SJSA1 (cell line): Measurements from ENCODE around the gene CENPP. TPM values are rescaled to one million over a fixed set of nuclear protein-coding genes. Genes with fewer than 3 reads are reported as not detected.

ENCODE experiments used
- DNase-seq, 2 experiments: peaks; one replicate each; pipeline ENCODE4 v3.0.0-alpha.2; 2015 to 2020; ENCODE audit warnings: low spot score in 2 of 2, low read depth in 1 of 2
- H3K27ac ChIP-seq: fragments of 250-450 bp; sonication (Bioruptor Pico); 2 replicates; pipeline ENCODE4 v1.5.1; 2020; ENCODE audit warnings: mild to moderate bottlenecking, moderate library complexity
- H3K27me3 ChIP-seq: fragments of 250-450 bp; sonication (Bioruptor Pico); replicated peaks from 2 replicates; pipeline ENCODE4 v1.5.1; 2020; ENCODE audit warnings: mild to moderate bottlenecking, moderate library complexity
- H3K36me3 ChIP-seq: fragments of 250-450 bp; sonication (Bioruptor Pico); 2 replicates; pipeline ENCODE4 v1.5.1; 2020; ENCODE audit warnings: mild to moderate bottlenecking
- H3K4me1 ChIP-seq: fragments of 250-450 bp; sonication (Bioruptor Pico); replicated peaks from 2 replicates; pipeline ENCODE4 v1.6.1; 2021; ENCODE audit warnings: mild to moderate bottlenecking
- H3K4me3 ChIP-seq: fragments of 250-450 bp; sonication (Bioruptor Pico); 2 replicates; pipeline ENCODE4 v1.5.1; 2020; ENCODE audit warnings: mild to moderate bottlenecking
- H3K9me3 ChIP-seq: fragments of 250-450 bp; sonication (Bioruptor Pico); replicated peaks from 2 replicates; pipeline ENCODE4 v1.5.1; 2020; ENCODE audit warnings: mild to moderate bottlenecking
- total RNA-seq: library from RNA; depleted of rRNA; stranded (reverse); fragments of >200 nt; shearing (Covaris generic); gene quantifications from 2 replicates; pipeline ENCODE4 v1.2.3, GENCODE V29; 2014

CENPP gene
- total RNA-seq, 1 experiment from 2014 or later = 11.0 TPM

DNA sequence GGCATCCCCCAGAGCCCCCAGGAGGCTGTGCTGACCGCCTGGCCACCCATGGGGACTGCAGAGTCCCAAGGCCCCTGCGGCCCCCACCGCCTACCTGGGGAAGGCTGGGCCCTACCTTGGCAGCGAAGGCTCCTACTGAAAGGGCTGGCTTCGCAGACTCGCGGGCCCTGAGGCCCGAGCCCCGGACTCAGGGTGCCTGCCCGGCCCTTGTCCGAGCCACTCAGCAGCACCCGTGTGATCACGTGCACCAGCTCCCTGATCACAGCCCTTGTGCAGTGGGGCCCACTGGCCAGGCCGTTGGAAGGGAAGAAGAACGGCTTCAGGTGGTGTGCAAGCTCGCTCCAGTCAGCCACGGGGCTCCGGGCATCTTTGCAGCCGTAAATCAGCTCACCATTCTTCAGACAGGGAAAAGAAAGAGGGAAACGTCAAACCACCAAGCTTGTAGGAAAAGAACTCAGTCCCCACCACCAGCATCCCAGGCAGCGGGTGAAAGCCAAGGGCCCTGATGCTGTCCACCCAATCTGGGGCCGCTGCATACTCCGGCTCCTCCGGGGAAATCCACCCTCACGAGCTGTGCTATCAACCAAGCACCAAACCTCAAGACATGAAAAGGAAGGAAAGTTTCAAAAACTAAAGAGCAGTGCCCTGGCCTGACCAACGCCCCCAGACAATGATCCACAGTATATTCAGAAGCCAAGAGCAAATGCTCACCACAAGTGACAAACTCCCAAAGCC, 312.3 kb downstream of the CENPP start:
- H3K27me3 ChIP-seq = no peaks in the 10 kb centered on the region
- H3K27ac ChIP-seq = no peak overlapping the region
- no peaks in the 10 kb centered on the region for H3K9me3 ChIP-seq
- H3K4me3 ChIP-seq = no peak overlapping the region
- H3K36me3 ChIP-seq = peaks cover 76% of the 10 kb centered on the region
- no peak for DNase-seq
- H3K4me1 ChIP-seq = no peaks in the 10 kb centered on the region

- Histone ChIP-seq H3K4me1 (no peaks in the 10 kb centered on the region), H3K4me3 (no peak overlapping the region), H3K9me3 (no peaks in the 10 kb centered on the region), H3K36me3 (peaks cover 76% of the 10 kb centered on the region), H3K27ac (no peak overlapping the region), H3K27me3 (no peaks in the 10 kb centered on the region)
- no peak for DNase-seq
Observed at GRCh38 chr9:92638621-92639101, 312.9 kb downstream of the CENPP start.

- no peak overlapping the region for H3K27ac ChIP-seq
- no peaks in the 10 kb centered on the region for H3K27me3 ChIP-seq
- peaks cover 76% of the 10 kb centered on the region for H3K36me3 ChIP-seq
- H3K4me3 ChIP-seq = no peak overlapping the region
- no peak for DNase-seq
- no peaks in the 10 kb centered on the region for H3K9me3 ChIP-seq
- H3K4me1 ChIP-seq = no peaks in the 10 kb centered on the region
Observed at GRCh38 chr9:92639124-92639523, 313.4 kb downstream of the CENPP start.

- Histone ChIP-seq H3K9me3 (no peaks in the 10 kb centered on the region), H3K27me3 (no peaks in the 10 kb centered on the region), H3K27ac (no peak overlapping the region), H3K4me1 (no peaks in the 10 kb centered on the region), H3K36me3 (peaks cover 74% of the 10 kb centered on the region), H3K4me3 (no peak overlapping the region)
- DNase-seq = no peak
Observed at GRCh38 chr9:92639791-92640271, 314.1 kb downstream of the CENPP start.

GRCh38 chr9:92640398-92641091, 314.8 kb downstream of the CENPP start:
- H3K27ac ChIP-seq = no peak overlapping the region
- peaks cover 72% of the 10 kb centered on the region for H3K36me3 ChIP-seq
- H3K9me3 ChIP-seq = no peaks in the 10 kb centered on the region
- no peaks in the 10 kb centered on the region for H3K4me1 ChIP-seq
- H3K27me3 ChIP-seq = no peaks in the 10 kb centered on the region
- DNase-seq = no peak
- no peak overlapping the region for H3K4me3 ChIP-seq

DNA sequence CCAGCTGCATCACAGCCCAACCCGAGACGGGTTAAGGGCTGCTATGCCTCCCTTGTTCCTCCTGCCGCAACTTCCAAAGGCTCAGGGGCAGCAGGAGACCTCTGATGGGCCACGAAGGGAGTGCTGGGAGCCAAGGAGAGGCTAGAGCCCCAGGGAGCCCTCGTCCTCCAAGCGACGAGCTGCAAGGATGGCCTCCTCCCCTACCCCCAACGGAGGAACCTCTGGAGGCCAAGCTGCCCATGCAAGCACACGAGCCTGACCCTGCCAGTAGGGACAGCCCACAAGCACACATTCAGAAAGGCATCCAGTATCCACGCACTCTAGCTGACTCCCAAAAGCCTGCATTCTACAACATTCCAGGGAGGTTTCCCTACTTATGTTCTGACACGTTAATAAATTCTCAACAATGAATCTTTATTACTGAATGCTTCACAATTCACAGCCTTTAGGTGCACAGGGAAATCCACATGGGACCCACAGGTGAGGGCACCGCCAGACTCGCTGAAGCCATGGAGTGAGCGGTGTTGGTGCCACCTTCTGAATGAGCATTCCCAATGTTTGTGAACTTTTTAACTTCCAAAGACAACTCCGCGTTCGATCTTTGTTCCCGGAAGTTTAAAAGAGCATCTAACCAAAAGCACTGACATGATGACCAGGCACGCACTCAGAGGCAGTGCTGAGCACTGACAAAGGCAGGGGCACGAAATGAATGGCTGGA, 315.5 kb downstream of the CENPP start:
- no peak for DNase-seq
- H3K4me1 ChIP-seq = no peaks in the 10 kb centered on the region
- no peak overlapping the region for H3K4me3 ChIP-seq
- peaks cover 76% of the 10 kb centered on the region for H3K36me3 ChIP-seq
- H3K27me3 ChIP-seq = no peaks in the 10 kb centered on the region; the same call in 1 of the 2 replicates
- H3K9me3 ChIP-seq = no peaks in the 10 kb centered on the region
- no peak overlapping the region for H3K27ac ChIP-seq

GRCh38 chr9:92642041-92642451, 316.3 kb downstream of the CENPP start:
- no peak overlapping the region for H3K27ac ChIP-seq
- H3K4me3 ChIP-seq = no peak overlapping the region
- no peak for DNase-seq
- no peaks in the 10 kb centered on the region for H3K9me3 ChIP-seq
- no peaks in the 10 kb centered on the region; the same call in 1 of the 2 replicates for H3K27me3 ChIP-seq
- H3K4me1 ChIP-seq = no peaks in the 10 kb centered on the region
- peaks cover 81% of the 10 kb centered on the region for H3K36me3 ChIP-seq

GRCh38 chr9:92642564-92642963, 316.8 kb downstream of the CENPP start:
- Histone ChIP-seq H3K27me3 (no peaks in the 10 kb centered on the region; the same call in 1 of the 2 replicates), H3K27ac (no peak overlapping the region), H3K4me3 (no peak overlapping the region), H3K9me3 (no peaks in the 10 kb centered on the region), H3K4me1 (no peaks in the 10 kb centered on the region), H3K36me3 (peaks cover 81% of the 10 kb centered on the region)
- DNase-seq = no peak

- no peak for DNase-seq
- Histone ChIP-seq H3K4me3 (no peak overlapping the region), H3K9me3 (no peaks in the 10 kb centered on the region), H3K36me3 (peaks cover 82% of the 10 kb centered on the region), H3K27ac (no peak overlapping the region), H3K27me3 (no peaks in the 10 kb centered on the region; the same call in 1 of the 2 replicates), H3K4me1 (no peaks in the 10 kb centered on the region)
Observed at GRCh38 chr9:92644278-92644677, 318.5 kb downstream of the CENPP start.

- Histone ChIP-seq H3K27ac (no peak overlapping the region), H3K4me1 (no peaks in the 10 kb centered on the region), H3K36me3 (peaks cover 81% of the 10 kb centered on the region), H3K27me3 (no peaks in the 10 kb centered on the region; the same call in 1 of the 2 replicates), H3K4me3 (no peak overlapping the region), H3K9me3 (no peaks in the 10 kb centered on the region)
- no peak for DNase-seq
Observed at GRCh38 chr9:92645041-92645440, 319.3 kb downstream of the CENPP start.

- Histone ChIP-seq H3K4me3 (no peak overlapping the region), H3K9me3 (no peaks in the 10 kb centered on the region), H3K27ac (no peak overlapping the region), H3K36me3 (peaks cover 76% of the 10 kb centered on the region), H3K27me3 (no peaks in the 10 kb centered on the region; the same call in 1 of the 2 replicates), H3K4me1 (peaks cover 3% of the 10 kb centered on the region)
- no peak for DNase-seq
Observed at GRCh38 chr9:92647671-92648473, 322.1 kb downstream of the CENPP start.

DNA sequence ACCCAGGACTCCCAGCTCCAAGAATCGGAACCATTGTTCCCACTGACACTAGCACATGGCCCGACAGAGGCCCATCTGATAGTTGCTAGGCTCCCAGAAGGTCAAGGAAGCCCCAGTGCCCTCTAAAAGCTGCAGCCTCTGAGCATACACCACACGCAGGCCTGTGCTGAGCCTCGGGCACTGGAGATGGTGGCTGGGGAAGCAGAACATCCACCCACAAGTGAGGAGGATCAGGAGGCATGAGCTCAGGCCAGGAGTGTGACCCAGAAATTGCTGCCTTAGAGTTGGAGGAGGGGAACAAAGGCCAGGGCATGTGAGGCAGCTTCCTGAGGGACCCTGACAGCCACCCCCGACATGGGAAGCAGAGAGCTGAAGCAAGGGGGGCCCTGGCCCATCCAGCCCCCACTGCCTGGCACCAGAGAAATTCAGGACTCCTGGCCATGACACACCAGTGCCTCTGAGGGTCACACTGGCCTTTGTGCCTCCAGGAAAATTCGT, 322.8 kb downstream of the CENPP start:
- Histone ChIP-seq H3K4me1 (peaks cover 9% of the 10 kb centered on the region), H3K9me3 (no peaks in the 10 kb centered on the region)
- DNase-seq = no peak

DNA sequence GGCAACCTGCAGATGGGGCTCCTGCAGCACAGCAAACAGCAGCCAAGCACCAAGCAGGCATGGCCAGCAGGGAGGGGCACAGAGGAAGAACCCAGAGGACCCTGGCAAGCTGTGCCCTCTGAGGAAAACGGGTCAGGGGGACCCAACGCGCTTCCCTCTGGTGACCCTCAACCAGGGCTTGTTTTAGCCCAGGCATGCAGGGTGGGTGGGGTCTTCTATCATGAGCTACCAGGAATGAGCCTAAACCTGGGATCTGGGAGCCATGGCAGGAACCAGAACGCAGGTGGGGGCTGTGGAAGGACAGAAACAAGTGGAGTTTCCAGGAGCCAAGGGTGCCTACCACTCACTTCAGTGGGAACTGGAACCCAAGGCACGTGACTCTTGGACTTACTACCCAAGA, 323.3 kb downstream of the CENPP start:
- no peaks in the 10 kb centered on the region for H3K9me3 ChIP-seq
- no peak overlapping the region for H3K4me3 ChIP-seq
- H3K27me3 ChIP-seq = no peaks in the 10 kb centered on the region; the same call in 1 of the 2 replicates
- peaks cover 14% of the 10 kb centered on the region for H3K4me1 ChIP-seq
- peaks cover 72% of the 10 kb centered on the region for H3K36me3 ChIP-seq
- no peak overlapping the region for H3K27ac ChIP-seq
- DNase-seq = no peak

More for the DNA sequence above, 322.8 kb downstream of the CENPP start:
- H3K36me3 ChIP-seq = peaks cover 76% of the 10 kb centered on the region
- no peak overlapping the region for H3K4me3 ChIP-seq
- H3K27ac ChIP-seq = no peak overlapping the region
- no peaks in the 10 kb centered on the region; the same call in 1 of the 2 replicates for H3K27me3 ChIP-seq
